HG02885 (cell line): Measurements from ENCODE around the gene SCGB1D2.
"Not testable (repeated sequence)": the region's sequence is repeated elsewhere in the genome, so short reads cannot be mapped to it uniquely, and the experiment has no call there.

ENCODE experiments used
- ATAC-seq: cut with Tn5 transposase; IDR thresholded peaks from one replicate; pipeline ENCODE4 v1.9.1; 2021; ENCODE audit warnings: mild to moderate bottlenecking; ENCODE audit not compliant: unreplicated experiment, poor library complexity

Gene SCGB1D2, protein sequence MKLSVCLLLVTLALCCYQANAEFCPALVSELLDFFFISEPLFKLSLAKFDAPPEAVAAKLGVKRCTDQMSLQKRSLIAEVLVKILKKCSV

DNA sequence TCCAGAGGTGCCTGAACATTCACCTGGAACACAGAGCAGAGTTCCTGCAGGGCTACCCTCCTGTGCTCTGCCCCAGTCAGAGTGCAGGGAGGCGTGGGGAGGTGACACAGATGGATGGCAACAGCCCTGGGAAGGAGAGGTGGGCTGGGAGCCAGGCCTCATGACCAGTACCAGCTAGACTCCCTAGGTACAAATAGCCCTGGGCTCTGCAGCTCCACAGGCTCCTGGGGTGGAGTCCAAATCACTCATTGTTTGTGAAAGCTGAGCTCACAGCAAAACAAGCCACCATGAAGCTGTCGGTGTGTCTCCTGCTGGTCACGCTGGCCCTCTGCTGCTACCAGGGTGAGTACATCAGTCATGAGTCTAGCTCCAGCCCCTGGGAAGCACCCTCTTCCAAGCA is at the start of gene SCGB1D2:
Gene SCGB1D2, plus strand, starts transcription at position 219 of the 400 bp plus-strand sequence. Its CDS starts 69 bp downstream, at position 288.
- no peak for ATAC-seq

DNA sequence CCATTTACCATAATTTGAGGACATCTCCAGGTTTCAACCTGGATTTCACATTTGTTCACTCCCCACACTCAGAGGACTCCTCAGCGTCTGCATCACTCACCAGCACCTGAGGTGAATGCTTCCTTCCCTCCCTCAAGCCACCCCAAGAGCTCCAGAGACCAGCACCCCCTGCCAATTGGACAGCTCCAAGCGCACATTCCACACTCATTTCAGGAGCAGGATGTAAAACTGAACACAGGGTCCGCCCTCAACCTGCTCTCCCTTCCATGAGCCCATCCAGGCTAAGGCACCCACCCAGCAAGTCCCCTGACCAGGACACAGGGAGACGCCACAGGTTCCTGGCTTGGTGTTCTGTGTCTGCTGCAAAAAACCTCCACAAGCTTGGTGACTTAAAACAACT is 48.1 kb upstream of the SCGB1D2 start:
- ATAC-seq: no peak

DNA sequence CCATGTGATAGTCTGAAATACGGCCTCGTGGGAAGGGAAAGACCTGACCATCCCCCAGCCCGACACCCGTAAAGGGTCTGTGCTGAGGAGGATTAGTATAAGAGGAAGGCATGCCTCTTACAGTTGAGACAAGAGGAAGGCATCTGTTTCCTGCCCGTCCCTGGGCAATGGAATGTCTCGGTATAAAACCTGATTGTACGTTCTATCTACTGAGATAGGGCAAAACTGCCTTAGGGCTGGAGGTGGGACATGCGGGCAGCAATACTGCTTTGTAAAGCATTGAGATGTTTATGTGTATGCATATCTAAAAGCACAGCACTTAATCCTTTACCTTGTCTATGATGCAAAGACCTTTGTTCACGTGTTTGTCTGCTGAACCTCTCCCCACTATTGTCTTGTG is 47.0 kb upstream of the SCGB1D2 start:
- not testable (repeated sequence) for ATAC-seq

DNA sequence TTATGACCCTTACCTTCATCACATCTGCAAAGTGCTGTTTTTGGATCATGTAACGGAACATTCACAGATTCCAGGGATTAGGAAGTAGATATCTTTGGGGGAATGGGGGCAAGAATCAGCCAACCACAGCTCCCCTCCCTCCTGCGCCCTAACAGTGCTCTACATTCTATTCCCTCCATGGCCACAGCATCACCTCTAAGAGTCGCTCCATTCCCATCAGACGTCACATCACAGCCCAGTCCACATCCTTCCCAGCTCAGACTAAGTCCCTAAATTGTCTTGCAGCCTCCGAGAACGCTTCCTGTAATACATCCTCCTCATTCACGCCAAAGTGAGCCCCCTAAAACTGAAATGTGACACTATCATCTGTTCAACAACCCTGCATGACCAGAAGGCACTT is 46.1 kb upstream of the SCGB1D2 start:
- no peak for ATAC-seq

DNA sequence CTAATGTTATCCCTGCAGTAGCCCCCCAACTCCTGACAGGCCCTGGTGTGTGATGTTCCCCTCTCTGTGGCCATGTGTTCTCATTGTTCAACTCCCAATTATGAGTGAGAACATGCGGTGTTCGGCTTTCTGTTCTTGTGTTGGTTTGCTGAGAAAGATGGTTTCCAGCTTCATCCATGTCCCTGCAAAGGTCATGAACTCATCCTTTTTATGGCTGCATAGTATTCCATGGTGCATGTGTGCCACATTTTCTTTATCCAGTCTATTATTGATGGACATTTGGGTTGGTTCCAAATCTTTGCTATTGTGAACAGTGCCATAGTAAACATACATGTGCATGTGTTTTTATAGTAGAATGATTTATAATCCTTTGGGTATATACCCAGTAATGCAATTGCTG is 44.6 kb upstream of the SCGB1D2 start:
- not testable (repeated sequence) for ATAC-seq

DNA sequence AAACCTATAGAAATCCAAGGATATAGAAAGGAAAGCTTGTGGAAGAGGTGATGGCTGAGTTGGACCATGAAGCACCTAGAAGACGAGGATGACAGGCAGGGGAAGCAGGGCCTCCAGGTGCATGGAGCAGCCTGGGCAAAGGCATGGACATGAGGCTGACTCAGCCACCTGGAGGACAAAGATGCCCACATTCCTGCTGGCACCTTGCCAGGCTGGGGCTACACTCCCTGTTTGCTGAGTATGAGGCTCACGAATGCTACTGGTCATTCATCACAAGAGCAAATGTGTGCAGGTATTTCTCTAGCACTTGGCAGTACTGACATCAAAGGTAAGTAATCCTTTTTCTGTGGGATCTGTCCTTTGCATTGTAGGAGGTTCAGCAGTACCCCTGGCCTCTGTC is 40.7 kb upstream of the SCGB1D2 start:
- no peak for ATAC-seq

DNA sequence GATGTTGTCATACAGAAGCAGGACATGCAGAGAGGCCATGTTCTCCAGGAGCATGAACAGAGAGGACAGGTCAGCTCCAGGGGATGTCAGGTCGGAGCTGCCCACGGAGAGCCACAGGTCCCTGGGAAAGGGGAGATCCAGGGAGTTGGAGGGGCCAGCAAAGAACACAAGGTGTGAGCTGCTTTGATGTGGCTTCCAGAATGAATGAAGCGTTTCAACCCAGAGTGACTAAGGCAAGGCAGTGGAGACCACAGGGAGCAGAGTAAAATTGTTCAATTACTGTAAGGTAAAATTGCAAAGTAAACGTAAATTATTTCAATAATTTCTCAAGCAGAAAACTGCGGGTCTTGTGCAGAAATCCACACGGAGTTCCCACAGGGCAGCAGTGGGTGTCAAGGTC is 39.1 kb upstream of the SCGB1D2 start:
- ATAC-seq: no peak

DNA sequence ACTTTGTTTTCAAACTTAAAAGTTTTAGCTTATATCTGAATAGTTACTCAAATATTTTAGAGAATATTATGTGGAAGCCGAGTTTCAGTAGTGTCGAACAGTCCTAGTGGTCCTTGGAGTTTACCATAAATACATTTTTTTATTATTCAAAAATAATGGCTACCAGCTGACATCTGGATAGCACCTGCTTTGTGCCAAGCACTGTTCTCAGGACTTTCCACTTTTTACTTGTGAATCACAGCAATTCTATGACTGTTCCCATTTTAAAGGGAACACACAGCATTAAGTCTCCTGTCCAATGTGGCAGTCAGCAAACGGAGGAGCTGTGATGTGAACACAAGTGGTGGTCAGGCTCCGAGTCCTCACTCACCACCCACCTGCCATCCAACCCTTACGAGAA is 37.6 kb upstream of the SCGB1D2 start:
- no peak for ATAC-seq

DNA sequence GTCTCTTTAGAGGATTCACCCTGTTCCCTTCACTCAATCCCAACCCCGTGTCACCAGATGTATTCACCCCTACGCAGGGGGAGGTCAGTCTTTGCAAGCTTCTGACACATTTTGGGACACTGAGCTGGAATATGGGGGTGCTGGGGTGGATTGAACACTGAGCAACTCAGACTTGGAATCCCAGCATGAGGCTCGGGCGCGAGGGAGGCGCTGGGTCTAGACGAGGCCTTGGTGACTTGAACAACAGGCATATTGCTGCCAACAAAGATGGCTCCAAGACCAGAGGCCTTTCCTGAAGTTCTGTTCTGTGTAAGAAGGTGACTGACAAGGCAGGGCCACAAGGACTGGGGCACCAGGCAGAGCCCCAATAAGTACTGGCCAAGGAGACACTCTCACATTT is 36.6 kb upstream of the SCGB1D2 start:
- no peak for ATAC-seq

DNA sequence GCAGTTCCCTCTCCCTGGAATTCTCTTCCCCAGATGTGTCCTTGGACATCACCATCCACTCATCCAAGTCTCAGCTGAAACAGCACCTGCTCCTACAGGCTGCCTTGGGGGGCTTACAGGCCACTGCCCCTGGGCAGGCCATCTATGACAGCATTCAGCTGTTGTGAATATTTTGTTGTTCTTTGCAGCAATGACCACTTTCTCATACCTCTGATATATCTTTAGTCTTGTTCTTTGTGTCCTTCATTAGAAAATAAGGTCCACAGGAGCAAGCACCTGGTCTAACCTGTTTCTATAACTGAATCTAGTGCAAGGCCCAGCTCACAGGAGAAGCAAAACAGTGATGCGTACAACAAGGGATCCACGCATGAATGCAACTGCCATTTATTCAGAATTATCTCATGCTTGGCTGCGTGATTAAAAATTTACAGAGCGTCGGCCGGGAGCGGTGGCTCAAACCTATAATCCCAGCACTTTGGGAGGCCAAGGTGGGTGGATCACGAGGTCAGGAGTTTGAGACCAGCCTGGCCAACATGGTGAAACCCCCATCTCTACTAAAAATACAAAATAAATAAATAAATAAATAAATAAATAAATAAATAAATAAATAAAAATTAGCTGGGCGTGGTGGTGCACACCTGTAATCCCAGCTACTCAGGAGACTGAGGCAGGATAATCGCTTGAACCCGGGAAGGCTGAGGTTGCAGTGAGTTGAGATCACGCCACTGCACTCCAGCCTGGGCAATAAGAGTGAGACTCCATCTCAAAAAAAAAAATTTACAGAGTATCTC is 35.6 kb upstream of the SCGB1D2 start:
- not testable (repeated sequence) for ATAC-seq

DNA sequence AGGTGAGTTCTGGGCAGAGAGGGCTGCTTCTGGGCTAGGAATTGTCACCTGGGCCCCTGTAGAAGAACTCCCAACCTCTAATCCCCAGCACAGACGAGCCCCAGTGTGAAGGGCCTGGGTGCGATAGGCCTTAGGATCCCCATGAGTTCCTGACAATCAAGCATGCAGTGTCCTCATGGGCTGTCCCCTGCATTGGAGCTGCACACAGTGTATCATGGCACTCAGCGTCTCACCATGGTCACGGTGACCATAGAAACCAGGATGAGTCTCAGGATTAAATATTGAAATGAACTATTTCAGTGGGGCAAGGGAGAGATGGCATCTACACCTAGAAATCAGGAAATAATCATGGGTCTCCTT is 33.3 kb upstream of the SCGB1D2 start:
- ATAC-seq: no peak

DNA sequence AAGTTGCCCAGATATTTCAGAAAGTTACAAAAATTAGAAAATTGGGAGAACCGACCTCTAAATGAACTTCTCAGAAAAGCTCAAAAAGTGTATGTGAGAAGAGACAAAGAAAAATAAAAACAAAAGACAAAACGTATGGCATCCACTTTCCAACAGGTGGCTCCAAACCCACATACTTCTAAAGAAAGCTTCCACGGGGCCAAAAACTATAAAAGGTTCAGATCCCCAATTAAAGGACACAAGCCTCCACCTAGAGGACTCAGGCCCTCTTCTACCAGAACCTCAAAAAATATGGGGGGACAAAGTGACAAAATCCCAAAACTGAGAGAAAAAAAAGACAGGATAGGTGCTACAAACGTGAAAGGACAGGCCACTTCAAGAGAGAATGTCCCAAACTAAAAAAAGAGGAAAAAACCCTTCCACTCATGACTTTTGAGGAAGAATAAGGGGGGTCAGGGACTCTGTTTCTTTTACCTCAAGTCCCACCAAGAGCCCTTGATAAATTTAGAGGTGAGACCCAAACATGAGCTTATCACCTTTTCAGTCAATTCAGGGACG is 24.8 kb upstream of the SCGB1D2 start:
- no peak for ATAC-seq

DNA sequence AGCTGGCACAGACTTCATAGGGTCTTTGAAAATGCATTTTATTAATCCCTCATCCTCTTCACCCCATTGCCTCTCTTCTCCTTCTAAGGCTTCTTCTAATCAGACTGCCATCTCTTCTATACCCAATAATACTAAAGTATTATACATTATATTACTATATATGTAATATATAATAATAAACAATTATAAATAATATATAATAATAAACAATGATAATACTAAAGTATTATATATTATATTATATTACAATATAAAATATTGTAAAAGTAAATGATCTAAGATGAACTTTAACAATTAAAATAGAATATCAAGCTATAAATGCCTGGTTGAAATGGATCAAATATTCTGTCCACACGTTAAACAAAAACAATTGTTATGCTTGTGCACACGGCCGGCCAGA is 20.5 kb upstream of the SCGB1D2 start:
- ATAC-seq: no peak

DNA sequence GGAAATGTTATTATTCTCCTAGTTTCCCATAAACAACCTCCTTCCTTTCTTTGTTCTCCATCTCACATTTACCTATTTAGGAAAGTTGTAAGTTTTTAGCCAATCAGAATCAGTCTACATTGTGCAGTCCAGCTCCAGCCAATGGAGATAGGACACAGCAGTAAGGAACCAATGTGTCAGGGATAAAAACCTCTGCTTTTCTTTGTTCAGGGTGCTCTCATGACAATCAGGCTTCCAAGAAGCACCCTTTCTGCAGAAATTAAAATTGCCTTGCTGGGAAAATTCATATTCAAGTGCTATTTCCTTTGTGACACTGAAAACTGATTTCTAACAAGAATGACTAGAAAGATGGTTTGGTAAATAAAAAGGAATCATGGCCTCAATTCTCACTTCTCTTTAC is 18.9 kb upstream of the SCGB1D2 start:
- ATAC-seq: no peak

DNA sequence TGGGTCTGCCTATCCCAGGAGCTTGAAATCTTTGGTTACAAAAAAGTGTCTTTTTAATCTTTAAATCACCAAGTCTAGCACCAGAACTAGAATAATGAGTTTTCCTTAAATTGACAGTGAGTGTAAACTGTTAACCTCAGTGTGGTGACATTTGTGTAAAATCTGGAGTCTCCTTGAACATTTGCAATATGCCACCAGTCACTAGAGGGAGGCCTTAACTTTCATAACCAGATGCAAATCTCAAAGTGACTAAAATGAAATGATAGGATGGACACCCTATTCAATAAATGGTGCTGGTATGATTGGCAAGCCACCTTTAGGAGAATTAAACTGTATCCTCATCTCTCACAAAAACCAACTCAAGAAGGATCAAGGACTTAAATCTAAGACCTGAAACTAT is 8.3 kb upstream of the SCGB1D2 start:
- no peak for ATAC-seq

DNA sequence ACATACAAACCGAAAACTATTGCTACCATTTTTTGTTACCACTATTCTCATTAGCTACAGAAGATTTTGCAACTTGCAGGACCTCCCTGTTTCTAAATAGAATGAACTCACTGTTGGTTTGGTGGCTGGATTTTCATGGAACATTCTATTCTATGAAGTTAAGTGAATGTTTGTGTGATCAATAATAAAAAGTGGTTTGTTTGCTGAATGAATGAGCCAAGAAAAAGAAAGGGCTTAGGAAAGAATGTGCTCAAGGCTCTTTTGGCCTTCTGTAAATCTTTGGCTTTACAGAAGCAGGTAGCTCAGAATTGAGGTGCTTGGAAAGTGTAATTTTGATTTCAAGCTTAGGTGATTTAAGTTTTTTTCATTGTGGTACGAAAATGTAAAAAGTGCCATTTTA is 5.9 kb upstream of the SCGB1D2 start:
- ATAC-seq: no peak

DNA sequence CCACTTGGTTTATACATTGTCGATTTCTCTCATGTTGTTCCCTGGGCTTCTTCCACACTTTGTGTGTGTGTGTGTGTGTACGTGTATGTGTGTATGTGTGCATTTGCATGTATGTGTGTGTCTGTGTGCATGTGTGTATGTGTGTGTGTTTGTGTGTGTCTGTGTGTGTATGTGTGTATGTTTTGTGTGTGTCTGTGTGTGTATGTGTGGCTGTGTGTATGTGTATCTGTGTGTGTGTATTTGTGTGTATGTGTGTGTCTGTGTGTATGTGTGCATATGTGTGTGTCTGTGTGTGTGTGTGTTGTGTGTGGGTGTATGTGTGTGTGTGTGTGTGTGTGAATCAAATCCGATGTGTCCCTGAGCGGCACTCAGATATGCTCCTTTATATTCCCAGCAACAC is 4.5 kb upstream of the SCGB1D2 start:
- no peak for ATAC-seq

DNA sequence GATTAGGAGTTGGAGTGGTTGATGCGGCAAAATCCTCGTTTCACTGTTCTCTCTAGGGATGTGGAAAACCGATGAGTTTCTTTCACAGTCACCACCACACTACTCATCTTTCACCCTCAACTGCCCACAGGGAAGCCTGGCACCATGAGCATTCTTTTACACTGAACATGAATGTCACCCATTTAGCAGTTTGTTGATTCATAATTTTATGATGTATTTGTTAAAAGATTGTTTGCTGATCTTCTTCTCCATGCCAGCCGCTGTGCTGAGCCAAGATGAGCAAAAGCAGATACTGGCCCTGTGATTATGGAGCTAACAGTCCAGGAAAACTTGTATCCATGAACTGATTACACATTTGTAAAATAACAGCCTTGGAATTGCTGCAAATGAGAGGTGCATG is 3.9 kb upstream of the SCGB1D2 start:
- ATAC-seq: no peak

DNA sequence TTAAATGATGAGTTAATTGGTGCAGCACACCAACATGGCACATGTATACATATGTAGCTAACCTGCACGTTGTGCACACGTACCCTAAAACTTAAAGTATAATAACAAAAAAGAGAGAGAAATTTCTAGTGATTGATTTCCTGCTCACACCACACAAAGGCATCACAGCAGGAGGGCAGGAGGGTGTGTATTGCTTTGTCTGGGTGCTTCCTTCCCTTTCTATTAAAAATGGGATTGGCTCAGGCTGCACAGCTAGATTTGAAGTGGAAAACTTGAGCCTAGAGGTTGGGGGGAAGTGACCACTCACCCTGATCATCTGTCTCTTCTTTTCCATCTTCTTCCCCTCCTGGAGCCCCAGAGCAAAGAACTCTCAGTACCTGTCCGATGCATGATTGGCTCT is 944 bp upstream of the SCGB1D2 start:
- ATAC-seq: no peak

DNA sequence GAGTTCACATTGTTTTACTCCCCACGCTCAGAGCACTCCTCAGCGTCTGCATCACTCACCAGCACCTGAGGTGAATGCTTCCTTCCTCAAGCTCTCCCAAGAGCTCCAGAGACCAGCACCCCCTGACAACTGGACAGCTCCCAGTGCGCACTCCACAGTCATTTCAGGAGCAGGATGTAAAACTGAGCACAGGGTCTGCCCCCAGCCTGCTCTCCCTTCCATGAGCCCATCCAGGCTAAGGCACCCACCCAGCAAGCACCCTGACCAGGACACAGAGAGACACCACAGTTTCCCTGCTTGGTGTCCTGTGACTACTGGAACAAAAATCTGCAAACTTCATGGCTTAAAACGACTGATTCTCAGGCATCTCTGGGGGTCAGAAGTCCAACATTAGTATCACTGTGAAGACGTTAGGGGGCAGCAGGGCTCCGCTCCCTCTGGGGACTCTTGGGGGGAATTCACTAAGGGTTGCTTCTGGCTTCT is 3.3 kb downstream of the SCGB1D2 start:
- no peak for ATAC-seq

DNA sequence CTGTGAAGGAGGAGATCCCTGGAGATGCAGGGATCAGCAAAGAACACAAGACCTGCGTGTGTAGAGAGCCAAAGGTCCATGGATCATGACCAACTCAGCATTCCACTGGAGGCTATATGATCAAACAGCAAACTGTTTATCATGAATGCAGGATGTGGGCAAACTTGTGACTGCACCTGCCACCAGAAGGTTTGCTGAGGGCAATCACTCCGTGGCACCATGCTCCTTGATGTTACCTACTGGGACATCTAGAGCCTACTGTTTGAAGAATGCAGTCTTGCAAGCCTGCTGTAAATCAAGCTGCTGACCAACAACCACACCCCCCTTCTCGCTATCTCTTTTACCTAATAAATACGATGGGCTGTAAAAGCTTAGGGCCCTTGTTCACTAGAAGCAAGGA is 9.7 kb downstream of the SCGB1D2 start:
- ATAC-seq: no peak

DNA sequence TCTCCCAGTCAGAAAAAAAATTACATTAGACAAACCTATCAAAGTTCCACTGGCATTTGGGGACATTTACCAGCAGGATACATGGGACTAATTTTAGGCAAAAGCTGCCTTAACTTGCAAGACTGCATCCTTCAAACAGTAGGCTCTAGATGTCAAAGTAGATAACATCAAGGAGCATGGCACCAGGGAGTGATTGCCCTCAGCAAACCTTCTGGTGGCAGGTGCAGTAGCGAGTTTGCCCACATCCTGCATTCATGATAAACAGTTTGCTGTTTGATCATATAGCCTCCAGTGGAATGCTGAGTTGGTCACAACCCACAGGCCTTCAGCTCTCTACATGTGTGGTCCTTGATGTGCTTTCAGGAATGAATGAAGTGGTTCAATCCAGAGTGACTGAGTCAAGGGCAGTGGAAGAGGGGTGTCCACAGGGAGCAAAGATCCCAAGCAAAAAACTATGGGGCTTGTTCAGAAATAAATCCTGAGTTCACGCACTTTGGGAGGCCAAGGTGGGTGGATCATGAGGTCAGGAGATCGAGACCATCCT is 12.0 kb downstream of the SCGB1D2 start:
- no peak for ATAC-seq
